ENCODE data around the gene TMEM41A.

The TMEM41A gene

DNA sequence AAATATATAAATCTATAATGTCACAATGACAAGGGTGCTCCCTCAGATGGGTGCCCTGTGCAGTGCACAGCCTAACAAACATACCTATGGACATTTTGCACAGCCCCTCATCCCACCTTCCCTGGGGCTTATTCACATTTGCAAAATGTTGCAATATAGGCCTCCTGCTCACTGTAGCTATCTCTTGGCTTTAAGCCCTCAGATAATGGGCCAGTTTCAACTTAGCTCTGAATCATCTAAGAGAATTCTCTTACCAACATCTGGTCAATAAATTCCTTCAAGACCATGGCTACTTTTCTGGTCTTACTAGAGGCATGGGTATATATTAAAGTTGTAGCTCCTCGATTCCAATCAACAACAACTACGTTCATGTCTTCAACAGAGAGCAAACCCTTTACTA, 35.7 kb upstream of the TMEM41A start:
- H3K4ac ChIP-seq (ENCODE audit: low read depth in 1 of 2, low read length in 2 of 2) = no peak overlapping the region
- no peak overlapping the region for H3K27ac ChIP-seq (ENCODE audit: low read length, poor library complexity, severe bottlenecking)
- H3K4me2 ChIP-seq (ENCODE audit: low read length, poor library complexity, severe bottlenecking) = no peak overlapping the region
- no peak overlapping the region for H4K8ac ChIP-seq (ENCODE audit: low read length)
- H2BK15ac ChIP-seq (ENCODE audit: low read depth, poor library complexity, severe bottlenecking) = no peak overlapping the region
- H3K4me1 ChIP-seq (ENCODE audit: control insufficient read depth, insufficient read depth, low read depth, low read length) = peaks cover 3% of the 10 kb centered on the region
- H3K18ac ChIP-seq (ENCODE audit: low read depth in 1 of 2, low read length in 2 of 2) = no peak overlapping the region
- no peak overlapping the region for H2BK5ac ChIP-seq (ENCODE audit: low read depth, low read length, poor library complexity, severe bottlenecking)
- H2AK5ac ChIP-seq (ENCODE audit: low read length, severe bottlenecking) = no peak overlapping the region
- no peak overlapping the region for H4K91ac ChIP-seq (ENCODE audit: low read length)
- H3K79me1 ChIP-seq (replicated peaks; ENCODE audit: low read length, poor library complexity, severe bottlenecking) = no peaks in the 10 kb centered on the region
- H3K36me3 ChIP-seq (ENCODE audit: control insufficient read depth in 1 of 2, insufficient read depth in 2 of 2, low read depth in 1 of 2, low read length in 2 of 2) = no peaks in the 10 kb centered on the region
- H2AFZ ChIP-seq (ENCODE audit: low read depth, low read length) = no peak overlapping the region
- no peak overlapping the region for H3K23ac ChIP-seq (ENCODE audit: low read length in 2 of 2)
- H3K4me3 ChIP-seq (ENCODE audit: insufficient read depth in 1 of 2, low read depth in 1 of 2, low read length in 2 of 2) = no peak overlapping the region
- DNase-seq = no peak
- no CpG with 5 or more reads among the region's 2 CpGs for WGBS
- H2BK120ac ChIP-seq (ENCODE audit: low read depth, low read length) = no peak overlapping the region
- no peak overlapping the region for H2BK12ac ChIP-seq (ENCODE audit: low read length in 2 of 2)
- H3K9ac ChIP-seq (ENCODE audit: low read length) = no peak overlapping the region
- H3K14ac ChIP-seq (ENCODE audit: low read length in 2 of 2) = no peak overlapping the region
- peaks cover 0 to 3% of the 10 kb centered on the region in 2 experiments for H3K27me3 ChIP-seq (ENCODE audit: control insufficient read depth in 1 of 2, insufficient read depth in 1 of 2, low read length in 2 of 2)
- no peaks in the 10 kb centered on the region for H3K9me3 ChIP-seq (ENCODE audit: control insufficient read depth, low read length)

DNA sequence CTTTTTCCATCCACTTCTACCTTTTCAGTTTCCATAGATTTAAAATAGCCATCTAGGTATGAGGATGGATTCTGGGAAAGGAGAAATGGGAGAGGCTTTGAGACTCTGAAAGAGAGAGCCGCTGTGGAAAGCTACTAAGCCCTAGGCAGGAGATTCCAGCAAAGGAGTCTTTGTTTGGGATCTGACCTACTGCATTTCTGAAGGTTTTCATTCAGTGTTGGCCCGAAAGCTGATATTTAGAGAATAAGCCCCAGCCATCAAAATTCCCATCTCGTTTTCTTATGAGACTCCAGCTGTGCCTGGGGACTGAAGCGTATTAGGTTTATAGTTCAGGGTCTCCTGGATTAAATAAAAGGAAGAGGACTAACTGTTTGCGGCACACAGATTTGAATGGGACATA, 34.1 kb upstream of the TMEM41A start:
- no peak overlapping the region for H3K4ac ChIP-seq (ENCODE audit: low read depth in 1 of 2, low read length in 2 of 2)
- H3K4me1 ChIP-seq (ENCODE audit: control insufficient read depth, insufficient read depth, low read depth, low read length) = peaks cover 3% of the 10 kb centered on the region
- DNase-seq = no peak
- no peak overlapping the region for H2BK15ac ChIP-seq (ENCODE audit: low read depth, poor library complexity, severe bottlenecking)
- no peaks in the 10 kb centered on the region for H3K79me1 ChIP-seq (replicated peaks; ENCODE audit: low read length, poor library complexity, severe bottlenecking)
- H2BK120ac ChIP-seq (ENCODE audit: low read depth, low read length) = no peak overlapping the region
- no peak overlapping the region for H3K4me2 ChIP-seq (ENCODE audit: low read length, poor library complexity, severe bottlenecking)
- no peak overlapping the region for H4K91ac ChIP-seq (ENCODE audit: low read length)
- WGBS = 84% methylated on average over 2 of the region's 5 CpGs
- no peak overlapping the region for H4K8ac ChIP-seq (ENCODE audit: low read length)
- no peak overlapping the region for H3K27ac ChIP-seq (ENCODE audit: low read length, poor library complexity, severe bottlenecking)
- peaks cover 0 to 3% of the 10 kb centered on the region in 2 experiments for H3K27me3 ChIP-seq (ENCODE audit: control insufficient read depth in 1 of 2, insufficient read depth in 1 of 2, low read length in 2 of 2)
- no peak overlapping the region for H2AFZ ChIP-seq (ENCODE audit: low read depth, low read length)
- no peak overlapping the region for H3K23ac ChIP-seq (ENCODE audit: low read length in 2 of 2)
- no peak overlapping the region for H2BK12ac ChIP-seq (ENCODE audit: low read length in 2 of 2)
- H3K14ac ChIP-seq (ENCODE audit: low read length in 2 of 2) = no peak overlapping the region
- H3K9ac ChIP-seq (ENCODE audit: low read length) = no peak overlapping the region
- H3K36me3 ChIP-seq (ENCODE audit: control insufficient read depth in 1 of 2, insufficient read depth in 2 of 2, low read depth in 1 of 2, low read length in 2 of 2) = no peaks in the 10 kb centered on the region
- H3K9me3 ChIP-seq (ENCODE audit: control insufficient read depth, low read length) = no peaks in the 10 kb centered on the region
- no peak overlapping the region for H3K4me3 ChIP-seq (ENCODE audit: insufficient read depth in 1 of 2, low read depth in 1 of 2, low read length in 2 of 2)
- no peak overlapping the region for H2AK5ac ChIP-seq (ENCODE audit: low read length, severe bottlenecking)
- no peak overlapping the region for H2BK5ac ChIP-seq (ENCODE audit: low read depth, low read length, poor library complexity, severe bottlenecking)
- no peak overlapping the region for H3K18ac ChIP-seq (ENCODE audit: low read depth in 1 of 2, low read length in 2 of 2)

GRCh38 chr3:185530856-185531255, 32.0 kb upstream of the TMEM41A start:
- DNase-seq = no peak
- H3K27ac ChIP-seq (ENCODE audit: low read length, poor library complexity, severe bottlenecking) = no peak overlapping the region
- no peak overlapping the region for H3K4me3 ChIP-seq (ENCODE audit: insufficient read depth in 1 of 2, low read depth in 1 of 2, low read length in 2 of 2)
- no peak overlapping the region for H3K4me2 ChIP-seq (ENCODE audit: low read length, poor library complexity, severe bottlenecking)
- no peak overlapping the region for H3K9ac ChIP-seq (ENCODE audit: low read length)
- no peaks in the 10 kb centered on the region for H3K9me3 ChIP-seq (ENCODE audit: control insufficient read depth, low read length)
- H2BK12ac ChIP-seq (ENCODE audit: low read length in 2 of 2) = no peak overlapping the region
- no peak overlapping the region for H4K8ac ChIP-seq (ENCODE audit: low read length)
- 71% methylated on average over 5 of the region's 5 CpGs for WGBS
- H4K91ac ChIP-seq (ENCODE audit: low read length) = no peak overlapping the region
- H3K36me3 ChIP-seq (ENCODE audit: control insufficient read depth in 1 of 2, insufficient read depth in 2 of 2, low read depth in 1 of 2, low read length in 2 of 2) = no peaks in the 10 kb centered on the region
- no peak overlapping the region for H2BK5ac ChIP-seq (ENCODE audit: low read depth, low read length, poor library complexity, severe bottlenecking)
- H2BK120ac ChIP-seq (ENCODE audit: low read depth, low read length) = no peak overlapping the region
- no peak overlapping the region for H2BK15ac ChIP-seq (ENCODE audit: low read depth, poor library complexity, severe bottlenecking)
- no peak overlapping the region for H2AFZ ChIP-seq (ENCODE audit: low read depth, low read length)
- no peak overlapping the region for H2AK5ac ChIP-seq (ENCODE audit: low read length, severe bottlenecking)
- H3K14ac ChIP-seq (ENCODE audit: low read length in 2 of 2) = no peak overlapping the region
- H3K4me1 ChIP-seq (ENCODE audit: control insufficient read depth, insufficient read depth, low read depth, low read length) = no peaks in the 10 kb centered on the region
- H3K4ac ChIP-seq (ENCODE audit: low read depth in 1 of 2, low read length in 2 of 2) = no peak overlapping the region
- H3K18ac ChIP-seq (ENCODE audit: low read depth in 1 of 2, low read length in 2 of 2) = no peak overlapping the region
- H3K27me3 ChIP-seq (ENCODE audit: control insufficient read depth in 1 of 2, insufficient read depth in 1 of 2, low read length in 2 of 2) = peaks cover 0 to 3% of the 10 kb centered on the region in 2 experiments
- H3K79me1 ChIP-seq (replicated peaks; ENCODE audit: low read length, poor library complexity, severe bottlenecking) = no peaks in the 10 kb centered on the region
- no peak overlapping the region for H3K23ac ChIP-seq (ENCODE audit: low read length in 2 of 2)

DNA sequence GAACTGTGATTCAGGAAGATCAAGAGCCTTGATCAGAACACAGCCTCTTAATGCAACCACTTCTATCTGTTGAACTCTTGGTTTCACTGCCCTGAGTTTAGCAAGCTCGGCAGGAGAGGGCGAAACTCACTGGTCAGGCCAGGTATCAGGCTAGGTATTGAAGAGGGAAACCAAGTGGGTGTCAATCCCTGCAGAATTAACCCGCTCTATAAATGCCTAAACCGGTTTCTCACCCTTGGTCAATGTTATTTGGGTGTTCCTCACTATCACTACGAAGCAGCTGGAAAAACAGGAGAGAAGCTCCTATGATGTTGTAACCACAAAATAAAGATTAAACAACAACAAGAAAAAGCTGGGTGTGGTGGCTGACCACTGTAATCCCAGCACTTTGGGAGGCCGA, 29.7 kb upstream of the TMEM41A start:
- no peak overlapping the region for H2AFZ ChIP-seq (ENCODE audit: low read depth, low read length)
- H3K14ac ChIP-seq (ENCODE audit: low read length in 2 of 2) = no peak overlapping the region
- H4K91ac ChIP-seq (ENCODE audit: low read length) = no peak overlapping the region

More for the DNA sequence above, 29.7 kb upstream of the TMEM41A start:
- no peak overlapping the region for H3K4me3 ChIP-seq (ENCODE audit: insufficient read depth in 1 of 2, low read depth in 1 of 2, low read length in 2 of 2)
- H3K18ac ChIP-seq (ENCODE audit: low read depth in 1 of 2, low read length in 2 of 2) = no peak overlapping the region
- H3K27me3 ChIP-seq (ENCODE audit: control insufficient read depth in 1 of 2, insufficient read depth in 1 of 2, low read length in 2 of 2) = peaks cover 0 to 7% of the 10 kb centered on the region in 2 experiments
- no peak overlapping the region for H2BK12ac ChIP-seq (ENCODE audit: low read length in 2 of 2)
- H2BK15ac ChIP-seq (ENCODE audit: low read depth, poor library complexity, severe bottlenecking) = no peak overlapping the region
- no peaks in the 10 kb centered on the region for H3K79me1 ChIP-seq (replicated peaks; ENCODE audit: low read length, poor library complexity, severe bottlenecking)
- H4K8ac ChIP-seq (ENCODE audit: low read length) = no peak overlapping the region
- no peaks in the 10 kb centered on the region for H3K4me1 ChIP-seq (ENCODE audit: control insufficient read depth, insufficient read depth, low read depth, low read length)
- no peak overlapping the region for H3K27ac ChIP-seq (ENCODE audit: low read length, poor library complexity, severe bottlenecking)
- H3K23ac ChIP-seq (ENCODE audit: low read length in 2 of 2) = no peak overlapping the region
- H2BK5ac ChIP-seq (ENCODE audit: low read depth, low read length, poor library complexity, severe bottlenecking) = no peak overlapping the region
- no peak overlapping the region for H3K4me2 ChIP-seq (ENCODE audit: low read length, poor library complexity, severe bottlenecking)
- WGBS = 94% methylated on average over 5 of the region's 6 CpGs
- H2BK120ac ChIP-seq (ENCODE audit: low read depth, low read length) = no peak overlapping the region
- no peaks in the 10 kb centered on the region for H3K9me3 ChIP-seq (ENCODE audit: control insufficient read depth, low read length)
- no peak for DNase-seq
- H3K4ac ChIP-seq (ENCODE audit: low read depth in 1 of 2, low read length in 2 of 2) = no peak overlapping the region
- no peaks in the 10 kb centered on the region for H3K36me3 ChIP-seq (ENCODE audit: control insufficient read depth in 1 of 2, insufficient read depth in 2 of 2, low read depth in 1 of 2, low read length in 2 of 2)
- H3K9ac ChIP-seq (ENCODE audit: low read length) = no peak overlapping the region
- H2AK5ac ChIP-seq (ENCODE audit: low read length, severe bottlenecking) = no peak overlapping the region
